Choroid plexus epithelial cell (primary cell): Measurements from ENCODE around the gene TMPRSS9.

Source experiments
- DNase-seq: peaks from one replicate; pipeline ENCODE4 v3.0.0-alpha.2; 2010; ENCODE audit warnings: low read depth
- H3K4me3 ChIP-seq: 2 replicates; pipeline ENCODE4 v1.5.1; 2011; ENCODE audit warnings: low read depth, mild to moderate bottlenecking, control low read depth, low read length, moderate library complexity
- TF ChIP-seq, protein P1 (sequence below): conservative IDR thresholded peaks from 2 replicates; pipeline ENCODE4 v1.5.1; 2011; ENCODE audit warnings: low read depth, mild to moderate bottlenecking, control low read depth, inconsistent platforms, low read length, moderate library complexity

Gene TMPRSS9

GRCh38 chr19:2317756-2318155 lies 42.3 kb upstream of the TMPRSS9 start:
- no peak for DNase-seq
- H3K4me3 ChIP-seq = no peak overlapping the region
- TF ChIP-seq, protein P1, sequence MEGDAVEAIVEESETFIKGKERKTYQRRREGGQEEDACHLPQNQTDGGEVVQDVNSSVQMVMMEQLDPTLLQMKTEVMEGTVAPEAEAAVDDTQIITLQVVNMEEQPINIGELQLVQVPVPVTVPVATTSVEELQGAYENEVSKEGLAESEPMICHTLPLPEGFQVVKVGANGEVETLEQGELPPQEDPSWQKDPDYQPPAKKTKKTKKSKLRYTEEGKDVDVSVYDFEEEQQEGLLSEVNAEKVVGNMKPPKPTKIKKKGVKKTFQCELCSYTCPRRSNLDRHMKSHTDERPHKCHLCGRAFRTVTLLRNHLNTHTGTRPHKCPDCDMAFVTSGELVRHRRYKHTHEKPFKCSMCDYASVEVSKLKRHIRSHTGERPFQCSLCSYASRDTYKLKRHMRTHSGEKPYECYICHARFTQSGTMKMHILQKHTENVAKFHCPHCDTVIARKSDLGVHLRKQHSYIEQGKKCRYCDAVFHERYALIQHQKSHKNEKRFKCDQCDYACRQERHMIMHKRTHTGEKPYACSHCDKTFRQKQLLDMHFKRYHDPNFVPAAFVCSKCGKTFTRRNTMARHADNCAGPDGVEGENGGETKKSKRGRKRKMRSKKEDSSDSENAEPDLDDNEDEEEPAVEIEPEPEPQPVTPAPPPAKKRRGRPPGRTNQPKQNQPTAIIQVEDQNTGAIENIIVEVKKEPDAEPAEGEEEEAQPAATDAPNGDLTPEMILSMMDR = no peak

GRCh38 chr19:2318923-2319322 lies 41.1 kb upstream of the TMPRSS9 start:
- DNase-seq = no peak
- TF ChIP-seq, protein P1 = no peak
- H3K4me3 ChIP-seq = no peak overlapping the region

DNA sequence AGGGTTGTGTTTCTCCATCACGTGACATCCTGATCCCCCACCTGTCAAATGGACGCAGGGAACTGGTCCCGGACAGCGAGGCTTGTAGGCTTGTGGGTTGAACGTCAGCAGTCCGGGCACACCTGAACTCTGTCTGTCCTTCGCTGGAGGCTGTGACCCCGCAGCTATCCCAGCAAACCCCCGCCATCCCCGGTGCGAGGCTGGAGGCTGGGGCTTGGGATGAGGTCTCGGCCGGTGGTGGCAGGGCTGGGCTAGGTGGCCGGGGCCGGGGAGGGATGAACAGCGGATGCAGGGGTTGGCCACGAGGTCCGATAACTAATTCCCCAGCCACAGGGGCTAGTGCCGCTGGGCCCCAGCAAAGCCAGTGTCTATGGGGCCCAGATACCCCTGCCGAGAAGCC lies 40.5 kb upstream of the TMPRSS9 start:
- no peak for DNase-seq
- TF ChIP-seq, protein P1 = no peak
- H3K4me3 ChIP-seq = no peak overlapping the region

- H3K4me3 ChIP-seq = no peak overlapping the region
- DNase-seq = no peak
- TF ChIP-seq, protein P1 = no peak
These were observed 40.0 kb upstream of the TMPRSS9 start for GRCh38 chr19:2320049-2320448.

GRCh38 chr19:2320939-2321338 lies 39.1 kb upstream of the TMPRSS9 start:
- DNase-seq = no peak
- TF ChIP-seq, protein P1 = no peak
- H3K4me3 ChIP-seq = no peak overlapping the region

GRCh38 chr19:2321565-2322283 lies 38.3 kb upstream of the TMPRSS9 start:
- TF ChIP-seq, protein P1 = no peak
- no peak overlapping the region for H3K4me3 ChIP-seq
- DNase-seq = no peak

GRCh38 chr19:2323707-2324106 lies 36.4 kb upstream of the TMPRSS9 start:
- TF ChIP-seq, protein P1 = no peak

More at GRCh38 chr19:2323707-2324106, 36.4 kb upstream of the TMPRSS9 start:
- DNase-seq = no peak
- no peak overlapping the region for H3K4me3 ChIP-seq
